SU-DHL-6 (cell line): ENCODE data around the gene HIBADH.

ENCODE experiments used
- H2AFZ ChIP-seq: fragments of 200-600 bp; sonication (generic); 2 replicates; pipeline ENCODE4 v1.6.1; 2014; ENCODE audit warnings: low read depth, mild to moderate bottlenecking, moderate library complexity, mixed read lengths, antibody characterized with exemption, low read length; ENCODE audit not compliant: severe bottlenecking
- H3F3A ChIP-seq: fragments of 200-600 bp; shearing (Covaris generic); 2 replicates; pipeline ENCODE4 v1.6.0; 2016; ENCODE audit warnings: antibody characterized with exemption, mild to moderate bottlenecking; ENCODE audit not compliant: insufficient read depth
- H3K27ac ChIP-seq: fragments of 200-600 bp; sonication (generic); 2 replicates; pipeline ENCODE4 v1.5.1; 2016; ENCODE audit warnings: low read depth, mild to moderate bottlenecking, low read length, moderate library complexity, mixed read lengths
- H3K27me3 ChIP-seq: fragments of 200-600 bp; sonication (generic), shearing (Covaris generic); 2 replicates; pipeline ENCODE4 v1.6.0; 2014; ENCODE audit warnings: mild to moderate bottlenecking, low read length
- H3K36me3 ChIP-seq: fragments of 200-600 bp; sonication (generic); 2 replicates; pipeline ENCODE4 v1.6.1; 2014; ENCODE audit warnings: mild to moderate bottlenecking, low read length, mixed read lengths
- H3K4me2 ChIP-seq: fragments of 300-600, 200-600 bp; shearing (Covaris generic), sonication (generic); 2 replicates; pipeline ENCODE4 v1.6.0; 2014; ENCODE audit warnings: low read length, low read depth, mild to moderate bottlenecking; ENCODE audit not compliant: poor library complexity, severe bottlenecking
- H3K4me3 ChIP-seq: fragments of 200-600 bp; sonication (generic); 2 replicates; pipeline ENCODE4 v1.5.1; 2014; ENCODE audit warnings: antibody characterized with exemption, low read length, mild to moderate bottlenecking, mixed read lengths; ENCODE audit not compliant: insufficient read depth, poor library complexity, severe bottlenecking
- H3K79me2 ChIP-seq: fragments of 200-600 bp; sonication (generic); 2 replicates; pipeline ENCODE4 v1.6.1; 2014; ENCODE audit warnings: mild to moderate bottlenecking, low read length, moderate library complexity; ENCODE audit not compliant: insufficient read depth
- H3K9ac ChIP-seq: fragments of 200-600 bp; sonication (generic); 2 replicates; pipeline ENCODE4 v1.7.0; 2014; ENCODE audit warnings: mild to moderate bottlenecking, low read length
- H3K9me2 ChIP-seq: fragments of 200-600 bp; sonication (generic); replicated peaks from 2 replicates; pipeline ENCODE4 v1.6.1; 2014; ENCODE audit warnings: low read length; ENCODE audit not compliant: insufficient read depth
- H3K9me3 ChIP-seq: fragments of 200-600 bp; sonication (generic); 2 replicates; pipeline ENCODE4 v1.6.1; 2014; ENCODE audit warnings: low read length, mixed read lengths; ENCODE audit not compliant: insufficient read depth
- H4K20me1 ChIP-seq: fragments of 200-600 bp; sonication (generic); 2 replicates; pipeline ENCODE4 v1.6.1; 2014; ENCODE audit warnings: low read depth, mild to moderate bottlenecking, antibody characterized with exemption, low read length, moderate library complexity, mixed read lengths
- EZH2phosphoT487 ChIP-seq: fragments of 200-600 bp; sonication (generic), shearing (Covaris generic); conservative IDR thresholded peaks from 2 replicates; pipeline ENCODE4 v1.6.1; 2018; ENCODE audit warnings: mild to moderate bottlenecking, antibody characterized with exemption, low read length, moderate library complexity, mixed read lengths
- TF ChIP-seq, protein P1 (sequence below): fragments of 200-600 bp; sonication (generic); IDR thresholded peaks from one replicate; pipeline ENCODE4 v1.5.1; 2017; ENCODE audit warnings: antibody characterized with exemption, mild to moderate bottlenecking, low read length, moderate library complexity; ENCODE audit not compliant: insufficient read depth, poor library complexity, severe bottlenecking

HIBADH gene

DNA sequence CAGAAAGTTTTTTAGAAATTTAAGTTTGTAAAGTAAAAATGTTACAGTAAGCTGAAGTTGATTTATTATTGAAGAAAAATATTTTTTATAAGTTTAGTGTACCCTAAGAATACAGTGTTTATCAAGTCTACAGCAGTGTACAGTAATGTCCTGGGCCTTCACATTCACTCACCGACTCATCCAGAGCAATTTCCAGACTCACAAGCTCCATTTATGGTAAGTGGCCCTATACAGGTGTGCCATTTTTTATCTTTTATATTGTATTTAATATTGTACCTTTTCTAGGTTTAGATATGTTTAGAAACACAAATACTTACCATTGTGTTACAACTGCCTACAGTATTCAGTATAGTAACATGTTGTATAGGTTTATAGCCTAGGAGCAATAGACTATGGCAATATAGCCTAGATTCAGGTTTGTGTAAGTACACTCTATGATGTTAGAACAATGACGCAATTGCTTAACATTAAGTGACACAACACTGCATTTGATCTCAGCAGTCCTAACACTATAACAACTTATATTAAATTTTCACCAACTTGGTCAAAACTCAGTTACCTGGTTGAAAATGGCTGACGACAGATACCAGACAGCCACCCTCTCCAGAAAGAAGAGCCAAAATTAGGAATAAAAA, 45.7 kb downstream of the HIBADH start:
- no peaks in the 10 kb centered on the region for H3F3A ChIP-seq
- H3K4me2 ChIP-seq = no peak overlapping the region
- no peaks in the 10 kb centered on the region for H4K20me1 ChIP-seq
- no peak overlapping the region for H2AFZ ChIP-seq
- H3K79me2 ChIP-seq = no peaks in the 10 kb centered on the region
- peaks cover 20% of the 10 kb centered on the region; the same call in 1 of the 2 replicates for H3K9me3 ChIP-seq
- H3K27ac ChIP-seq = no peak overlapping the region
- peaks cover 15% of the 10 kb centered on the region for H3K36me3 ChIP-seq
- H3K4me3 ChIP-seq = no peak overlapping the region
- H3K27me3 ChIP-seq = no peaks in the 10 kb centered on the region
- H3K9ac ChIP-seq = no peak overlapping the region
- H3K9me2 ChIP-seq = no peaks in the 10 kb centered on the region
- no peak for TF ChIP-seq EZH2phosphoT487
- TF ChIP-seq, protein P1, sequence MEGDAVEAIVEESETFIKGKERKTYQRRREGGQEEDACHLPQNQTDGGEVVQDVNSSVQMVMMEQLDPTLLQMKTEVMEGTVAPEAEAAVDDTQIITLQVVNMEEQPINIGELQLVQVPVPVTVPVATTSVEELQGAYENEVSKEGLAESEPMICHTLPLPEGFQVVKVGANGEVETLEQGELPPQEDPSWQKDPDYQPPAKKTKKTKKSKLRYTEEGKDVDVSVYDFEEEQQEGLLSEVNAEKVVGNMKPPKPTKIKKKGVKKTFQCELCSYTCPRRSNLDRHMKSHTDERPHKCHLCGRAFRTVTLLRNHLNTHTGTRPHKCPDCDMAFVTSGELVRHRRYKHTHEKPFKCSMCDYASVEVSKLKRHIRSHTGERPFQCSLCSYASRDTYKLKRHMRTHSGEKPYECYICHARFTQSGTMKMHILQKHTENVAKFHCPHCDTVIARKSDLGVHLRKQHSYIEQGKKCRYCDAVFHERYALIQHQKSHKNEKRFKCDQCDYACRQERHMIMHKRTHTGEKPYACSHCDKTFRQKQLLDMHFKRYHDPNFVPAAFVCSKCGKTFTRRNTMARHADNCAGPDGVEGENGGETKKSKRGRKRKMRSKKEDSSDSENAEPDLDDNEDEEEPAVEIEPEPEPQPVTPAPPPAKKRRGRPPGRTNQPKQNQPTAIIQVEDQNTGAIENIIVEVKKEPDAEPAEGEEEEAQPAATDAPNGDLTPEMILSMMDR = no peak

DNA sequence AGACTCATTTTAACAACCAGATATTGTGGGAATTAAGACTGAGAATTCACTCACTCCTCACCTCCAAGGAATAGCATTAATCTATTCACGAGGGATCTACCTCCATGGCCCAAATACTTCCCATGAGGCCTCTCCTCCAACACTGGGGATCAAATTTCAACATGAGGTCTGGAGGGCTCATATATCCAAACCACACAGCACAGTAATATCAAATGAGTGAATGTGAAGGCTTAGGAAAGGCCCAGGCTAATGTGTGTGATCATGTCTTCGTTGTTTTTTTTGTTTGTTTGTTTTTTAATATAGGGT, 46.5 kb downstream of the HIBADH start:
- Histone ChIP-seq H3K27ac (no peak overlapping the region), H3K4me3 (no peak overlapping the region), H3K36me3 (peaks cover 15% of the 10 kb centered on the region), H3K27me3 (no peaks in the 10 kb centered on the region), H2AFZ (no peak overlapping the region), H3K4me2 (no peak overlapping the region), H3K9me2 (no peaks in the 10 kb centered on the region), H4K20me1 (no peaks in the 10 kb centered on the region), H3K9ac (no peak overlapping the region), H3K79me2 (no peaks in the 10 kb centered on the region), H3K9me3 (peaks cover 20% of the 10 kb centered on the region; the same call in 1 of the 2 replicates), H3F3A (no peaks in the 10 kb centered on the region)
- no peak for TF ChIP-seq EZH2phosphoT487
- TF ChIP-seq, protein P1 = no peak

DNA sequence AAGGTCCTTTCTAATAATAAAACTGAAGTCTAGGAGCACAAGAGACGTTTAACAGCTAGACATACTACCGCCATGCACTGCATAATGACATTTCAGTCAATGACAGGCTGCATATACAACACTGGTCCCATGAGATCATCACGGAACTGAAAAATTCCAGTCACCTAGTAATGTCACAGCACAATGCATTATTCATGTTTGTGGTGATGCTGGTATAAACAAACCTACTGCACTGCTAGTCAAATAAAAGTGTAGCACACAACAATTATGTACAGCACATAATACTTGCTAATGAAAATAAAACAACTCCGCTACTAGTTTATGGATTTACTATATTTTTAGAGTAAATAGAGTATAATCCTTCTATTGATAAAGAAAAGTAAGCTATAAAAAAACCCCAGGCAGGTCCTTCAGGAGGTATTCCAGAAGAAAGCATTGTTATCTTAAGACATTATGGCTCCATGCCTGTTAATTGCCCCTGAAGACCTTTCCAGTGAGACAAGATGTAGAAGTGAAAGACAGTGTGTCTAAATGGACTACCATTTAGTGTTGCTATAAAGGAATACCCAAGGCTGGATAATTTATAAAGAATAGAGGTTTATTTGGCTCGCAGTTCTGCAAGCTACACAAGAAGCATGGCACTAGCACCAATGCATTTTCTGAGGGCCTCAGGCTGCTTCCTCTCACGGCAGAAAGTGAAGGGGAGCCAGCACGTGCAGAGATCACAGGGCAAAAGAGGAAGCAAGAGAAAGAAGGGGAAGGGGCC, 47.1 kb downstream of the HIBADH start:
- no peaks in the 10 kb centered on the region for H3F3A ChIP-seq
- H2AFZ ChIP-seq = no peak overlapping the region
- H3K4me3 ChIP-seq = no peak overlapping the region
- no peaks in the 10 kb centered on the region for H3K27me3 ChIP-seq
- H3K79me2 ChIP-seq = no peaks in the 10 kb centered on the region
- TF ChIP-seq EZH2phosphoT487 = no peak
- TF ChIP-seq, protein P1 = no peak
- H4K20me1 ChIP-seq = no peaks in the 10 kb centered on the region
- peaks cover 13% of the 10 kb centered on the region for H3K36me3 ChIP-seq
- no peak overlapping the region for H3K27ac ChIP-seq
- no peaks in the 10 kb centered on the region for H3K9me2 ChIP-seq
- no peak overlapping the region for H3K4me2 ChIP-seq
- H3K9ac ChIP-seq = no peak overlapping the region
- H3K9me3 ChIP-seq = peaks cover 18% of the 10 kb centered on the region; the same call in 1 of the 2 replicates
